Gastrocnemius medialis (tissue), 4 donors: ENCODE measurements around the gene PCK2.

Source experiments
- POLR2A ChIP-seq, 2 donors: fragments of 450-650 bp; IDR thresholded peaks; one replicate each; pipeline ENCODE4 v1.6.1; 2017; ENCODE audit warnings: antibody characterized with exemption in 2 of 2, mild to moderate bottlenecking in 2 of 2, moderate library complexity in 2 of 2
- TF ChIP-seq, protein P1 (sequence below), 5 experiments: fragments of 450-650 bp in 3 of 5; fragments of 200-600 bp in 2 of 5; sonication (generic) in 2 of 5; IDR thresholded peaks in 4 of 5; conservative IDR thresholded peaks in 1 of 5; 1 replicate in 4 of 5; 2 replicates in 1 of 5; pipeline ENCODE4 v1.5.1; 2016 to 2019; ENCODE audit warnings: antibody characterized with exemption in 5 of 5, mild to moderate bottlenecking in 3 of 5, moderate library complexity in 3 of 5

DNA sequence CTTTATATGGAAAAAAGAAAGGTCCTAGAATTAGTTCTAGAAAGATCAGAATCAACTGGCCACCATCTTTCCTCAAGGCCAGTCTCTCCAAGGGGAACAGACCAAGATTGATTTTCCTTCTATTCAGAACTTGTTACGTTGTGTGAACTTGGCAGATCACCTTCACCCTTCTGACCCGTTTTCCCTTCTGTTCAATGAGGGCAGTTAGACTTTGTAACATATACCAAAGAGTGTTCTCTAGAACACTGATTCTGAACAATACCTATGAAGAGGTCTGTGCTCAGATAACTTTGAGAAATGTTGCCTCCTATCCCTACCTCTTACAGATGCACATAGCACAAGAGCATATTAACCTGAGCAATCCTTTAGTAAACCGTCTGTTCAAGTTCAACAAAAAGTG is 10.6 kb upstream of the PCK2 start:
- TF ChIP-seq, protein P1, sequence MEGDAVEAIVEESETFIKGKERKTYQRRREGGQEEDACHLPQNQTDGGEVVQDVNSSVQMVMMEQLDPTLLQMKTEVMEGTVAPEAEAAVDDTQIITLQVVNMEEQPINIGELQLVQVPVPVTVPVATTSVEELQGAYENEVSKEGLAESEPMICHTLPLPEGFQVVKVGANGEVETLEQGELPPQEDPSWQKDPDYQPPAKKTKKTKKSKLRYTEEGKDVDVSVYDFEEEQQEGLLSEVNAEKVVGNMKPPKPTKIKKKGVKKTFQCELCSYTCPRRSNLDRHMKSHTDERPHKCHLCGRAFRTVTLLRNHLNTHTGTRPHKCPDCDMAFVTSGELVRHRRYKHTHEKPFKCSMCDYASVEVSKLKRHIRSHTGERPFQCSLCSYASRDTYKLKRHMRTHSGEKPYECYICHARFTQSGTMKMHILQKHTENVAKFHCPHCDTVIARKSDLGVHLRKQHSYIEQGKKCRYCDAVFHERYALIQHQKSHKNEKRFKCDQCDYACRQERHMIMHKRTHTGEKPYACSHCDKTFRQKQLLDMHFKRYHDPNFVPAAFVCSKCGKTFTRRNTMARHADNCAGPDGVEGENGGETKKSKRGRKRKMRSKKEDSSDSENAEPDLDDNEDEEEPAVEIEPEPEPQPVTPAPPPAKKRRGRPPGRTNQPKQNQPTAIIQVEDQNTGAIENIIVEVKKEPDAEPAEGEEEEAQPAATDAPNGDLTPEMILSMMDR (IDR thresholded peaks at IDR 0.05 in 4 of 5, conservative IDR thresholded peaks at IDR 0.05 in 1 of 5): no peak
- TF ChIP-seq POLR2A (IDR thresholded peaks at IDR 0.05): no peak
